K562 (cell line): ENCODE measurements around the gene CBFA2T2. TPM values are rescaled to one million over a fixed set of nuclear protein-coding genes. Genes with fewer than 3 reads are reported as not detected.

Experiments used
- ATAC-seq: fragments of 200-7000 bp; cut with Tn5 transposase; 3 replicates; pipeline ENCODE4 v1.9.1; 2020; ENCODE audit warnings: moderate library complexity
- BruUV-seq: library from RNA; stranded (reverse); fragments of 400-500 nt; replicated peaks from 2 replicates; lab custom pipeline; 2021; lab: Mats Ljungman, UMichigan
- CTCF ChIA-PET: fragments of 300-600 bp; formaldehyde crosslinking; extraction: SDS; loops from one replicate; lab custom pipeline; 2021; ENCODE audit warnings: low intra/inter-chr PET ratio; lab: Yijun Ruan, JAX
- POLR2A ChIA-PET: fragments of 300-600, 350-650 bp; sonication (Branson Sonifier 250); formaldehyde crosslinking; extraction: SDS; loops from one replicate; lab custom pipeline; 2021; ENCODE audit warnings: antibody characterized with exemption, inconsistent platforms; lab: Yijun Ruan, JAX
- DNase-seq, 4 experiments: peaks; one replicate each; pipeline versions ENCODE4 v3.0.0 to v3.0.0-alpha.2; 2011 to 2018; ENCODE audit warnings: low spot score in 3 of 4, mixed read lengths in 3 of 4; ENCODE audit errors: extremely low read depth in 1 of 4
- FAIRE-seq: peaks from 2 replicates; lab custom pipeline; 2011; peaks lifted over from hg19 to GRCh38; lab: Jason Lieb, UNC
- H2AFZ ChIP-seq: 2 replicates; pipeline ENCODE4 v1.6.0; 2011; ENCODE audit warnings: low read depth, low read length, control low read depth, inconsistent platforms
- H3K27ac ChIP-seq: fragments of 200-600 bp; 3 replicates; pipeline ENCODE4 v1.8.0; 2011; ENCODE audit warnings: low read depth, mild to moderate bottlenecking, control low read depth, inconsistent platforms, low read length, moderate library complexity, mixed read lengths; ENCODE audit errors: extremely low read depth
- H3K27me3 ChIP-seq, 2 experiments: fragments of 300-600 bp in 1 of 2; 2 replicates in 1 of 2; 3 replicates in 1 of 2; pipeline versions ENCODE4 v1.6.0 to v1.8.0; 2011; ENCODE audit warnings: inconsistent platforms in 2 of 2, low read length in 2 of 2, mild to moderate bottlenecking in 1 of 2, mixed read lengths in 1 of 2, moderate library complexity in 1 of 2; ENCODE audit not compliant: control insufficient read depth in 2 of 2, insufficient read depth in 2 of 2
- H3K36me3 ChIP-seq: fragments of 300-600 bp; 3 replicates; pipeline ENCODE4 v1.8.0; 2011; ENCODE audit warnings: mild to moderate bottlenecking, low read length, inconsistent platforms; ENCODE audit not compliant: control insufficient read depth, insufficient read depth
- H3K4me1 ChIP-seq, 2 experiments: fragments of 200-600 bp in 1 of 2; replicated peaks in 1 of 2; 2 replicates in 1 of 2; 3 replicates in 1 of 2; pipeline versions ENCODE4 v1.5.1 to v1.8.0; 2011; ENCODE audit warnings: inconsistent platforms in 2 of 2, low read length in 2 of 2, mild to moderate bottlenecking in 1 of 2, mixed read lengths in 1 of 2, moderate library complexity in 1 of 2; ENCODE audit not compliant: control insufficient read depth in 2 of 2, insufficient read depth in 2 of 2
- H3K4me2 ChIP-seq: 2 replicates; pipeline ENCODE4 v1.6.1; 2011; ENCODE audit warnings: low read length, control low read depth, inconsistent platforms, mixed read lengths; ENCODE audit not compliant: insufficient read depth
- H3K4me3 ChIP-seq: fragments of 200-600 bp; sonication (generic), shearing (Covaris generic); 2 replicates; pipeline ENCODE4 v1.5.1; 2016; ENCODE audit warnings: control low read depth, inconsistent platforms
- H3K79me2 ChIP-seq: fragments of 200-600 bp; 3 replicates; pipeline ENCODE4 v1.8.0; 2011; ENCODE audit warnings: low read length, inconsistent platforms; ENCODE audit not compliant: control insufficient read depth, insufficient read depth
- H3K9ac ChIP-seq, 2 experiments: 2 replicates each; pipeline versions ENCODE4 v1.6.0 to v1.6.1; 2011; ENCODE audit warnings: low read depth in 2 of 2, low read length in 2 of 2, control low read depth in 1 of 2, inconsistent platforms in 1 of 2, mild to moderate bottlenecking in 1 of 2, mixed read lengths in 1 of 2; ENCODE audit not compliant: insufficient read depth in 1 of 2
- H3K9me1 ChIP-seq: one replicate; pipeline ENCODE4 v1.6.0; 2011; ENCODE audit warnings: inconsistent platforms, mild to moderate bottlenecking, low read length, moderate library complexity; ENCODE audit not compliant: control insufficient read depth, insufficient read depth
- H3K9me3 ChIP-seq: replicated peaks from 2 replicates; pipeline ENCODE4 v1.5.1; 2011; ENCODE audit warnings: low read depth, low read length, inconsistent platforms; ENCODE audit not compliant: control insufficient read depth, insufficient read depth
- H4K20me1 ChIP-seq: replicated peaks from 2 replicates; pipeline ENCODE4 v1.6.1; 2011; ENCODE audit warnings: low read length, inconsistent platforms, mixed read lengths; ENCODE audit not compliant: control insufficient read depth, insufficient read depth
- JUND ChIP-seq, 2 experiments: IDR thresholded peaks; 2 replicates in 1 of 2; 3 replicates in 1 of 2; pipeline ENCODE4 v1.6.1; 2011; ENCODE audit warnings: borderline replicate concordance in 2 of 2, low read depth in 2 of 2, low read length in 2 of 2, improper control_type of control experiment in 1 of 2, missing biosample characterization in 1 of 2, missing genetic modification characterization in 1 of 2, missing genetic modification reagents in 1 of 2
- PTRF ChIP-seq: fragments of 450-650 bp; IDR thresholded peaks from 2 replicates; pipeline ENCODE4 v1.6.1; 2016; ENCODE audit warnings: mild to moderate bottlenecking, missing genetic modification characterization, missing compliant biosample characterization
- SPI1 ChIP-seq: IDR thresholded peaks from 2 replicates; pipeline ENCODE4 v1.6.1; 2011; ENCODE audit warnings: low read depth, low read length, control low read depth, borderline replicate concordance
- TCFL5 ChIP-seq: fragments of 250-450 bp; sonication (Bioruptor Pico); conservative IDR thresholded peaks from 2 replicates; pipeline ENCODE4 v1.6.1; 2021; ENCODE audit warnings: mild to moderate bottlenecking, moderate library complexity, matching md5 sums
- TEAD1 ChIP-seq, 2 experiments: fragments of 450-650 bp in 1 of 2; sonication (generic) in 1 of 2; formaldehyde crosslinking; IDR thresholded peaks; 2 replicates each; pipeline versions ENCODE4 v1.4.0 to v1.8.0; 2020 to 2022; ENCODE audit warnings: mild to moderate bottlenecking in 2 of 2, missing genetic modification reagents in 1 of 2
- ZNF143 ChIP-seq: sonication (generic); formaldehyde crosslinking; IDR thresholded peaks from 2 replicates; pipeline ENCODE4 v1.9.0; 2022; ENCODE audit warnings: mild to moderate bottlenecking, missing genetic modification reagents
- WGBS: fragments of 100-300 bp; shearing (Covaris generic); methylation state at CpG from one replicate; pipeline ENCODE4 v1.1.6; 2016; ENCODE audit warnings: low coverage, mixed read lengths; ENCODE audit not compliant: insufficient coverage; ENCODE audit errors: missing lambda C conversion rate; 5-methylcytosine and 5-hydroxymethylcytosine counted together
- in situ Hi-C: fragments of 300-500 bp; cut with MboI; formaldehyde crosslinking; loops from 4 replicates; pipeline ENCODE4 v1.15.0; 2018; ENCODE audit warnings: inconsistent platforms, mixed read lengths
- intact Hi-C: fragments of 100-400 bp; cut with micrococcal nuclease; formaldehyde crosslinking; loops from 2 replicates; pipeline ENCODE4 v1.14.2; 2022
- polyA plus RNA-seq, 8 experiments: library from polyadenylated mRNA; depleted of rRNA in 4 of 8; stranded (reverse) in 5 of 8; unstranded in 3 of 8; fragments of >200 nt; fragmentation: Nextera tagmentation in 2 of 8; fragmentation: Illumina TruSeq in 1 of 8; extraction: Ambion mirVana in 2 of 8; extraction: Trizol in 1 of 8; gene quantifications; 2 replicates each; pipeline versions ENCODE4 v1.2.1 to v1.2.3, GENCODE V29; 2011 to 2014; ENCODE audit warnings: inconsistent platforms in 1 of 8, missing spikeins in 1 of 8
- total RNA-seq, 7 experiments: library from RNA; depleted of rRNA in 6 of 7; stranded (reverse); fragments of >200 nt in 6 of 7; fragmentation: Illumina TruSeq in 2 of 7; extraction: Trizol in 2 of 7; gene quantifications; 2 replicates each; pipeline versions ENCODE4 v1.2.1 to v1.2.3, GENCODE V29; 2011 to 2021; ENCODE audit warnings: low replicate concordance in 1 of 7
- TF ChIP-seq, protein P1 (sequence below): fragments of 450-650 bp; formaldehyde crosslinking; conservative IDR thresholded peaks from 2 replicates; pipeline ENCODE4 v1.4.0; 2022; ENCODE audit warnings: mild to moderate bottlenecking, missing genetic modification characterization
- TF ChIP-seq, protein P2 (sequence below): fragments of 450-650 bp; IDR thresholded peaks from 2 replicates; pipeline ENCODE4 v1.6.1; 2017; ENCODE audit warnings: antibody characterized with exemption
- TF ChIP-seq, protein P3 (sequence below): fragments of 450-650 bp; formaldehyde crosslinking; IDR thresholded peaks from 2 replicates; pipeline ENCODE4 v1.4.0; 2020; ENCODE audit warnings: mild to moderate bottlenecking, mixed read lengths

Gene CBFA2T2
- total and polyA plus RNA-seq, 9 of the 15 experiments (the other 6 are each of a cell fraction or from before 2014, with no cell fraction given): 0.27 to 9.6 (median 5.8) TPM

DNA sequence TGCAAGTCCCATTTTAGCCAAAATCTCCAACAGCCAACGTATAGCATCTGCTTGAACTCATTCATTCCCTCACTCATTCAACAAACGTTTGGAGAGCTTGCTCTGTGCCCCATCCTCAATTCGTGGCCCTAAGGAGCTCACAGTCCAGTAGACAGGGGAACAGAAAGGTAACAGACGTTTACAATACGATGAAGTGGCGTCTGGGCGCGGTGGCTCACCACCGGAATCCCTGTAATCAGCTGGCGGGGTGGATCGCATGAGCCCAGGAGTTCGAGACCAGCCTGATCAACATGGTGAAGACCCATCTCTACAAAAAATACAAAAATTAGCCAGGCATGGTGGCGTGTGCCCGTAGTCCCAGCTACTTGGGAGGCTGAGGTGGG, 197.1 kb downstream of the CBFA2T2 start:
- no peak for DNase-seq
- POLR2A ChIA-PET: interaction anchor here (0.9 to 1.0 kb wide), 2 partner anchors 9 to 19 kb away, joined by 4 read pairs; no protein-coding TSS in a partner anchor

DNA sequence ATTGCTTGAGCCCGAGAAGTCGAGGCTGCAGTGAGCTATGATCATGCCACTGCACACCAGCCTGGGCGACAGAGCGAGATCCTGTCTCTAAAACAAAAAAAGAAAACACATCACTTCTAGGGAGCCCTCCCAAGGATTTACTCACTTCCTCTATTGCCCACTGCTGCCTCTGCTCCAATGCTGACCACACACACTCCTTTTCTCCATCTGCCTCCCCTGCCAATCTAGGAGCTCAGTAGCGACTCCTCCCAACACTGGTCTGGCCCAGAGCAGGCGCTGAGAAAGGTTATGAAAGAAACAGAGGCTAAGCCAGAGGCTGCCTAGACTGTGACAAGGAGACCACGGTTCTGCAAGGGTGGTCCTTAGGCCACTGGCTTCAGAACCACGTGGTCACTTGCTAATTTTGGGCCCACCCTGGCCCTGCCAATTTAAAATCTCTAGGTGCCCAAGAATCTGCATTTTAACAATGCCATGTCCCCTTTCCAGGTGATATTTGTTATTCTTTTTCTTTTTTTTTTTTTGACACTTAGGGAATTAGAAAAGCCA, 197.5 kb downstream of the CBFA2T2 start:
- H3K36me3 ChIP-seq: peaks cover 7% of the 10 kb centered on the region; the same call in 1 of the 3 replicates
- intact Hi-C loops (loop anchor here (5.0 kb wide), 2 partner anchors 45 to 125 kb away; partner anchors contain the start of genes CHMP4B and ZNF341), in situ Hi-C loops (no loop called here)
- no peak overlapping the region for H3K4me2 ChIP-seq
- POLR2A ChIA-PET: interaction anchor here (0.9 to 1.0 kb wide), 2 partner anchors 9 to 18 kb away, joined by 4 read pairs; no protein-coding TSS in a partner anchor
- H3K79me2 ChIP-seq: peaks cover 25% of the 10 kb centered on the region
- no peak overlapping the region for H3K4me3 ChIP-seq
- H3K9me3 ChIP-seq: no peaks in the 10 kb centered on the region
- no peak overlapping the region for H3K27ac ChIP-seq
- WGBS: 59% methylated on average over 8 of the region's 8 CpGs
- CTCF ChIA-PET: no interaction called here
- no peak overlapping the region; a peak in 1 of 4 replicates for H3K9ac ChIP-seq
- H3K27me3 ChIP-seq: no peaks in the 10 kb centered on the region
- H3K9me1 ChIP-seq: no peaks in the 10 kb centered on the region
- FAIRE-seq: no peak
- peak overlapping the region; percentile 53; the same call in 1 of the 2 replicates for H2AFZ ChIP-seq
- H4K20me1 ChIP-seq: peaks cover 14% of the 10 kb centered on the region; the same call in 1 of the 2 replicates
- peaks cover 40 to 59% of the 10 kb centered on the region in 2 experiments for H3K4me1 ChIP-seq
- ATAC-seq: no peak
- no peak for DNase-seq
- no TSS peak for BruUV-seq
- TF ChIP-seq, protein P1, sequence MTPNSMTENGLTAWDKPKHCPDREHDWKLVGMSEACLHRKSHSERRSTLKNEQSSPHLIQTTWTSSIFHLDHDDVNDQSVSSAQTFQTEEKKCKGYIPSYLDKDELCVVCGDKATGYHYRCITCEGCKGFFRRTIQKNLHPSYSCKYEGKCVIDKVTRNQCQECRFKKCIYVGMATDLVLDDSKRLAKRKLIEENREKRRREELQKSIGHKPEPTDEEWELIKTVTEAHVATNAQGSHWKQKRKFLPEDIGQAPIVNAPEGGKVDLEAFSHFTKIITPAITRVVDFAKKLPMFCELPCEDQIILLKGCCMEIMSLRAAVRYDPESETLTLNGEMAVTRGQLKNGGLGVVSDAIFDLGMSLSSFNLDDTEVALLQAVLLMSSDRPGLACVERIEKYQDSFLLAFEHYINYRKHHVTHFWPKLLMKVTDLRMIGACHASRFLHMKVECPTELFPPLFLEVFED: no peak
- TF ChIP-seq, protein P2, sequence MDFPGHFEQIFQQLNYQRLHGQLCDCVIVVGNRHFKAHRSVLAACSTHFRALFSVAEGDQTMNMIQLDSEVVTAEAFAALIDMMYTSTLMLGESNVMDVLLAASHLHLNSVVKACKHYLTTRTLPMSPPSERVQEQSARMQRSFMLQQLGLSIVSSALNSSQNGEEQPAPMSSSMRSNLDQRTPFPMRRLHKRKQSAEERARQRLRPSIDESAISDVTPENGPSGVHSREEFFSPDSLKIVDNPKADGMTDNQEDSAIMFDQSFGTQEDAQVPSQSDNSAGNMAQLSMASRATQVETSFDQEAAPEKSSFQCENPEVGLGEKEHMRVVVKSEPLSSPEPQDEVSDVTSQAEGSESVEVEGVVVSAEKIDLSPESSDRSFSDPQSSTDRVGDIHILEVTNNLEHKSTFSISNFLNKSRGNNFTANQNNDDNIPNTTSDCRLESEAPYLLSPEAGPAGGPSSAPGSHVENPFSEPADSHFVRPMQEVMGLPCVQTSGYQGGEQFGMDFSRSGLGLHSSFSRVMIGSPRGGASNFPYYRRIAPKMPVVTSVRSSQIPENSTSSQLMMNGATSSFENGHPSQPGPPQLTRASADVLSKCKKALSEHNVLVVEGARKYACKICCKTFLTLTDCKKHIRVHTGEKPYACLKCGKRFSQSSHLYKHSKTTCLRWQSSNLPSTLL: no peak
- no peak for TF ChIP-seq JUND (IDR thresholded peaks at IDR 0.05; ENCODE audit: borderline replicate concordance, low read depth, low read length)
- TF ChIP-seq JUND (tag; IDR thresholded peaks at IDR 0.05; ENCODE audit: borderline replicate concordance, low read depth, low read length): no peak
- no peak for TF ChIP-seq PTRF (tag)
- TF ChIP-seq SPI1: peak; percentile 71
- TF ChIP-seq, protein P3, sequence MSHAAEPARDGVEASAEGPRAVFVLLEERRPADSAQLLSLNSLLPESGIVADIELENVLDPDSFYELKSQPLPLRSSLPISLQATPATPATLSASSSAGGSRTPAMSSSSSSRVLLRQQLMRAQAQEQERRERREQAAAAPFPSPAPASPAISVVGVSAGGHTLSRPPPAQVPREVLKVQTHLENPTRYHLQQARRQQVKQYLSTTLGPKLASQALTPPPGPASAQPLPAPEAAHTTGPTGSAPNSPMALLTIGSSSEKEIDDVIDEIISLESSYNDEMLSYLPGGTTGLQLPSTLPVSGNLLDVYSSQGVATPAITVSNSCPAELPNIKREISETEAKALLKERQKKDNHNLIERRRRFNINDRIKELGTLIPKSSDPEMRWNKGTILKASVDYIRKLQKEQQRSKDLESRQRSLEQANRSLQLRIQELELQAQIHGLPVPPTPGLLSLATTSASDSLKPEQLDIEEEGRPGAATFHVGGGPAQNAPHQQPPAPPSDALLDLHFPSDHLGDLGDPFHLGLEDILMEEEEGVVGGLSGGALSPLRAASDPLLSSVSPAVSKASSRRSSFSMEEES (CRISPR knock-in tag): no peak

More for the DNA sequence above, 197.1 kb downstream of the CBFA2T2 start:
- no peak for FAIRE-seq
- no peak for ATAC-seq
- Histone ChIP-seq H2AFZ (peak overlapping the region; percentile 53), H3K9me1 (no peaks in the 10 kb centered on the region), H3K79me2 (peaks cover 30% of the 10 kb centered on the region), H3K27me3 (no peaks in the 10 kb centered on the region), H3K4me2 (peak overlapping the region; percentile 55), H3K9me3 (no peaks in the 10 kb centered on the region), H3K9ac (peak overlapping the region in 1 of 2 experiments; percentile 59; a peak in 1 of 4 replicates), H3K4me1 (peaks cover 40 to 63% of the 10 kb centered on the region in 2 experiments), H3K27ac (no peak overlapping the region; the same call in 2 of the 3 replicates), H3K4me3 (no peak overlapping the region), H3K36me3 (peaks cover 7% of the 10 kb centered on the region; the same call in 1 of the 3 replicates), H4K20me1 (peaks cover 14% of the 10 kb centered on the region; the same call in 1 of the 2 replicates)
- CTCF ChIA-PET: no interaction called here
- in situ Hi-C loops: no loop called here
- intact Hi-C loops: loop anchor here (5.0 kb wide), 2 partner anchors 45 to 125 kb away; partner anchors contain the start of genes CHMP4B and ZNF341
- BruUV-seq: no TSS peak
- TF ChIP-seq TEAD1 (CRISPR knock-in tag; IDR thresholded peaks at IDR 0.05) (0 out of 4 replicates have a peak, but pooled peaks of 1 of the 2 experiments have one; percentile 9), TCFL5 (CRISPR knock-in tag) (no peak), ZNF143 (0 out of 2 replicates have a peak, but pooled peaks have one; percentile 31)
- WGBS: 51% methylated on average over 14 of the region's 14 CpGs
